ENCODE data around the gene NPFFR1.
A peak's percentile ranks its signal among the peaks of the same experiment; 100 is the strongest.

NPFFR1 gene

DNA sequence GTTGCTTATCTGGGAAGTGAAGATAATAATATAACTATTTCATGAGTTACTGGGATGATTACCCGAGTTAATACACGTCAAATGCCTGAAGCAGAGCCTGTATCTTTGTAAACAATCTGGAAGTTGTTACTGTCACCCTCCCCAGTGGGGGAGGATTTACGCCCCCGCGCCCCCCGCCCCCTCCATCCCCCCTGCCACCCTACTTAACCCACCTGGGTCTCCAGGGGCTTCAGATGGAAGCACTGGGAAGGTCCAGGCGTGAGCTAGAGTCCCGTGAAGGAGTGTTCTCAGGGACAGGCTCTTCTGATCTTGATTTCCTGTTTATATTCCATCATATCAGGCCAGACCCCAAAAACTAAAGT is 49.9 kb downstream of the NPFFR1 start:
- H3K4me3 ChIP-seq (ENCODE audit: low read depth, low read length) = peak overlapping the region; percentile 53
- in situ Hi-C loops (cut with HindIII; ENCODE audit: low sequenced_read_pairs) = no loop called here
- TF ChIP-seq, protein P1, sequence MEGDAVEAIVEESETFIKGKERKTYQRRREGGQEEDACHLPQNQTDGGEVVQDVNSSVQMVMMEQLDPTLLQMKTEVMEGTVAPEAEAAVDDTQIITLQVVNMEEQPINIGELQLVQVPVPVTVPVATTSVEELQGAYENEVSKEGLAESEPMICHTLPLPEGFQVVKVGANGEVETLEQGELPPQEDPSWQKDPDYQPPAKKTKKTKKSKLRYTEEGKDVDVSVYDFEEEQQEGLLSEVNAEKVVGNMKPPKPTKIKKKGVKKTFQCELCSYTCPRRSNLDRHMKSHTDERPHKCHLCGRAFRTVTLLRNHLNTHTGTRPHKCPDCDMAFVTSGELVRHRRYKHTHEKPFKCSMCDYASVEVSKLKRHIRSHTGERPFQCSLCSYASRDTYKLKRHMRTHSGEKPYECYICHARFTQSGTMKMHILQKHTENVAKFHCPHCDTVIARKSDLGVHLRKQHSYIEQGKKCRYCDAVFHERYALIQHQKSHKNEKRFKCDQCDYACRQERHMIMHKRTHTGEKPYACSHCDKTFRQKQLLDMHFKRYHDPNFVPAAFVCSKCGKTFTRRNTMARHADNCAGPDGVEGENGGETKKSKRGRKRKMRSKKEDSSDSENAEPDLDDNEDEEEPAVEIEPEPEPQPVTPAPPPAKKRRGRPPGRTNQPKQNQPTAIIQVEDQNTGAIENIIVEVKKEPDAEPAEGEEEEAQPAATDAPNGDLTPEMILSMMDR (IDR thresholded peaks at IDR 0.05; ENCODE audit: low read depth, low read length) = no peak
- no peak for DNase-seq (ENCODE audit: low read depth, low spot score)

DNA sequence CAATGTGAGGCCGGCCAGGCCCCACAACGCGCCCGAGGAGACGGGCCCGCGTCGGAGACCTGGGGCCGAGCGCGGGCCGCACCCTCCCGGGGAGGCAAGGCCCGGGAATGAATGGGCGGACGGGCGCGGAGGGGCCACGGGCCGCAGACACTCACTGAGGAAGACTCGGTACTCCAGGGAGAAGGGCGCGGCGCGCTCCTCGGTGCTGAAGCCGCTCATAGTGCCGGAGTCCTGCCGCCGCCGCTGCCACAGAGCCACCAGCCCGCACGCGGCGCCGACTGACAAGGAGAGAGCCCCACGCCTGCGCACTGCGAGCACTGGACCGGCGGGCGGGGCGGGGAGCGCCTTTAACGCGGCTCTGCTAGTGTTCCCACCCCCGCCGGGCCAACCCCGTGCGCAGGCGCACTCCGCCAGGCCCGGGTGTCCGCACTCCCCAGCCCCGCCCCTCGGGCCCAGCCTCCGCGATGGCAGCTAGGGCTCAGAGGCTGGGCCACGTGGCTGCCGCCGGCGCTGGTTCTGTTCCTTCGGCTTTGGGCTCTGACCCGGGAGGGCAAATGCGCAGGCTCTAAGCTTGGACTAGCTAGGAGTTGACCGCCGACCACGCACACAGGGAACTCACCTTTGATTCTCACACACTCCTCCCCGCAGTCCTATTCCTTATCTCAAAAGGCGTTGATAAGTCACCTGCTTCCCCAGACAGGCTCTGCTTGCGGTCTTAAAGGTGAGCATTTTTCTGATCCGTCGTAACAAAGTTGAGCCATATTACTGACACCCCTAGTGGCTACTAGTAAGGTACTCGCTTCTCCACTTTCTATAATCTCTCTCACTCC is 50.5 kb downstream of the NPFFR1 start, which contains the start of gene PPA1:
TSS of gene PPA1 (minus strand) at position 321 of the 830 bp plus-strand sequence. CDS start at position 219, 102 bp downstream.
- TF ChIP-seq, protein P1 (IDR thresholded peaks at IDR 0.05; ENCODE audit: low read depth, low read length) = peak; percentile 26

DNA sequence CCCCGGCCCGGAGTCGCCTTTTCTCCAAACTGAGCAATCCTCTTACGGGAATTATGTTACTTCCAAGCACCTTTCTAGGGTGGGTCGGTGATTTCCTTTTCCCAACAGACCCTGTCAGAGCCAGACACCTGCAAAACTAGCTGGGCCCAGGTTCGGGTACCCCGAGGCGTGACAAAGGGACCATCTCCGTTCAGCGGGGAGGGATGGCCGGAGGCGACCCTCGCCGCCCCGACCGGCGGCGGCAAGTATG is 51.0 kb downstream of the NPFFR1 start:
- TF ChIP-seq, protein P1 (IDR thresholded peaks at IDR 0.05; ENCODE audit: low read depth, low read length) = no peak

More for the DNA sequence above, 50.5 kb downstream of the NPFFR1 start, which contains the start of gene PPA1:
- peak; percentile 94 for DNase-seq (ENCODE audit: low read depth, low spot score)
- H3K4me3 ChIP-seq (ENCODE audit: low read depth, low read length) = peak within 1 kb of the TSS; percentile 96
- in situ Hi-C loops (cut with HindIII; ENCODE audit: low sequenced_read_pairs) = no loop called here

DNA sequence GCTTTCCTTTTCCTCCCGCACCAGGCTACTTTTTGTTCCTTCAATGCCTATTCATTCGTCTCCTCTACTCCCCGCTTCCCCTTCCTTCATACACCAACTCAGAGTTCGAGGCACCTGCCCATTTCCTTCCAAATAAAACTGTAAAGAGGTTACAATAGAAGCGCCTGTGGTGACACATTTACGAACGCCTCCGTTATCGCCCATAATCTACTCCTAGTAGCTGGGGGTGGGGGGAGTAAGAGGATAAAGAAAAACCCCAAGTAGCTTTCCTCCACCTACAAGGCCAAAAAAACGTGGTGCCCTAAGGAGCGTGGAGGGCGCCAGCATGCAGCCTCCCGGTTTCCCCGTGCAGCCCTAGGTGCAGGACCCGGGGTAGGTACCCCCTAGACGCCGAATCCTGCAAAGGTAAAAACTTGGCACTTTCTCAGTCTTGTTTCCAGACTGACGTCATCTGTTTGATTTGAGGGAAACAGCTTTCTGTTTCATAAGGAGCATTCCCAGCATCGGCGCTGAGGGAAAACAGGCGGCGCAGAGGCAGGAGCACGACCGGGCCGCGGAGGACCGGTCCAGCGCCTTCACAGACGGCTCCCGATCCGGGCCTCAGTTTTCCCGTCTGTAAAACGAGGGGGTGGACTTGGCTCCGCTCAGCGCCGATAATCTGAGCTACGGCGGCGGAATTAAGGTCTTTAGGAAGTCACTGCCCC is 51.5 kb downstream of the NPFFR1 start:
- TF ChIP-seq, protein P1 (IDR thresholded peaks at IDR 0.05; ENCODE audit: low read depth, low read length) = no peak
- H3K4me3 ChIP-seq (ENCODE audit: low read depth, low read length) = peak overlapping the region; percentile 96
- in situ Hi-C loops (cut with HindIII; ENCODE audit: low sequenced_read_pairs) = no loop called here
- DNase-seq (ENCODE audit: low read depth, low spot score) = peak; percentile 45

More for the DNA sequence above, 51.0 kb downstream of the NPFFR1 start:
- H3K4me3 ChIP-seq (ENCODE audit: low read depth, low read length) = peak overlapping the region; percentile 96
- in situ Hi-C loops (cut with HindIII; ENCODE audit: low sequenced_read_pairs) = no loop called here
- DNase-seq (ENCODE audit: low read depth, low spot score) = peak; percentile 12

DNA sequence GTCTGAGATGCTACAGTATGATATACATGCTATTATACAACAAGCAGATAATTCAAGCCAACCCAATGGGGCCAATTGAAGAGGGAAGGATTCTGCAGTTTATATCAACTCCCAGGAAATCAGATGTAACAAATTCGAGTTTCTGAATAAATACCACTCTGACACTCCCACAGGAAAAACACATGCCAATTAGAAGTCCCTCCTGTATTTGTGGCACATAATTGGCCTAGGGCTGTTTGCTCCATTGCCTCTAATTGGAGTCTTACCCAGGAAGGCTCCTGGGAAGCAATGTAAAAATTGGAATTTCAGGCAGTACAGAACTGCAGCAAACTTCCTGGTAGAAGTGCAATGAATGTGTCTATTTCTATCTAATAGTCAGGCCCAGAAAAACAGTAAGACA is 55.3 kb downstream of the NPFFR1 start:
- no peak for DNase-seq (ENCODE audit: low read depth, low spot score)
- H3K4me3 ChIP-seq (ENCODE audit: low read depth, low read length) = no peak overlapping the region
- in situ Hi-C loops (cut with HindIII; ENCODE audit: low sequenced_read_pairs) = no loop called here
- TF ChIP-seq, protein P1 (IDR thresholded peaks at IDR 0.05; ENCODE audit: low read depth, low read length) = no peak

DNA sequence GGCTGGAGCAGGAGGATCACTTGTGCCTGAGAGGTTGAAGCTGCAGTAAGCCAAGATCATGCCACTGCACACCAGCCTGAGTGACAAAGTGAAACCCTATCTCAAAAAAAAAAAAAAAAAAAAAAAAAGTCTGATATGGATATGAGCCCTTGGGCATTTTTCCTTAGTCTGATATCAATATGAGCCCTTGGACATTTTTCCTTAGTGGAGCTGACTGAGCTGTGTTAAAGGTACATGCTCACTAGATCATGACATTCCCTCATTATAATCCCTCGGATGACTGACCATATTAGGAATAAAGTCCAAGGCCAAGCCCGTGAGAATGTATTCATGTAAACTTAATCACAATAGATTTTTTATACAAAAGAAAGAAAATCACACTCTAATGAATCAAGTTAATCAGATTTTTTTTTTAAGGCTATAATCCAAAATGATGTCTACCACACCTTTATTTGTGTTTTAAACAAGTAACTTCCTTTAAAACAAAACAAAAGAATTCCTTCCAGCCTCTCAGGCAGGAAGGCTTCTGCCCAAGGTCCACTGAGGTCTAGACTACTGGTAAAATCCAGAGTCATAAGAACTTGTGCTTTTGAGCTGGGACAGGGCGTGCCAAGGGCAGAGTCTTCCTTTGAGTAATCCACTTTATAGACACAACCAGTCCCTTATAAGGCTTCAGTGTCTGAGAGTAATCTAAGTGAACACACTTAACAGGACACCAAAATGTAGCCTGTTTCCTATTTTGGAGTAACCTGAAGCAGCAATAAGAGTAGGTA is 56.1 kb downstream of the NPFFR1 start:
- TF ChIP-seq, protein P1 (IDR thresholded peaks at IDR 0.05; ENCODE audit: low read depth, low read length) = no peak
- DNase-seq (ENCODE audit: low read depth, low spot score) = no peak
- no peak overlapping the region for H3K4me3 ChIP-seq (ENCODE audit: low read depth, low read length)
- in situ Hi-C loops (cut with HindIII; ENCODE audit: low sequenced_read_pairs) = no loop called here

Measured in astrocyte of the spinal cord (primary cell).